SK-N-SH (cell line): ENCODE measurements around the gene FRAS1.

ENCODE experiments used
- FOXM1 ChIP-seq: IDR thresholded peaks from 2 replicates; pipeline ENCODE4 v1.4.0; 2012; ENCODE audit warnings: low read depth, mild to moderate bottlenecking
- GABPA ChIP-seq: IDR thresholded peaks from 2 replicates; pipeline ENCODE4 v1.4.0; 2012; ENCODE audit warnings: low read depth, mild to moderate bottlenecking
- JUND ChIP-seq: IDR thresholded peaks from 2 replicates; pipeline ENCODE4 v1.4.0; 2012
- POLR2AphosphoS5 ChIP-seq: IDR thresholded peaks from 2 replicates; pipeline ENCODE4 v1.6.1; 2012; ENCODE audit warnings: low read depth, low read length
- RFX5 ChIP-seq: IDR thresholded peaks from 2 replicates; pipeline ENCODE4 v1.6.1; 2012; ENCODE audit warnings: mild to moderate bottlenecking, improper control_type of control experiment, low read length
- RXRA ChIP-seq: IDR thresholded peaks from 2 replicates; pipeline ENCODE4 v1.4.0; 2012; ENCODE audit warnings: low read depth, mild to moderate bottlenecking, borderline replicate concordance
- TCF12 ChIP-seq: IDR thresholded peaks from 2 replicates; pipeline ENCODE4 v1.4.0; 2012
- TF ChIP-seq, protein P1 (sequence below): fragments of 200-600 bp; sonication (generic); IDR thresholded peaks from 2 replicates; pipeline ENCODE4 v1.6.1; 2017; ENCODE audit warnings: antibody characterized with exemption, mild to moderate bottlenecking, moderate library complexity

DNA sequence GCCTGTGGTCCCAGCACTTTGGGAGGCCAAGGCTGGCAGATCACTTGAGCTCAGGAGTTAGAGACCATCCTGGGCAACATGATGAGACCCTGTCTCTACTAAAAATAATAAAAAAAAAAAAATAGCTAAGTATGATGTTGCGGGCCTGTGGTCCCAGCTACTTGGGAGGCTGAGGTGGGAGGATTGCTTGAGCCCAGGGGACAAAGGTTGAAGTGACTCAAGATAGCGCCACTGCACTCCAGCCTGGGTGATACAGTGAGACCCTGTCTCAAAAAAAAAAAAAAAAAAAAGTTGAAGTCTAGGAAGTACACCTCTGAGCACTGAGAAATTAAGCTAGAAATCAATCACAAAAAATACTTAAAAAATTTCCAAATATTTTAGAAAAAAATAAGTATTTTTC, 86.5 kb downstream of the FRAS1 start:
- TF ChIP-seq, protein P1, sequence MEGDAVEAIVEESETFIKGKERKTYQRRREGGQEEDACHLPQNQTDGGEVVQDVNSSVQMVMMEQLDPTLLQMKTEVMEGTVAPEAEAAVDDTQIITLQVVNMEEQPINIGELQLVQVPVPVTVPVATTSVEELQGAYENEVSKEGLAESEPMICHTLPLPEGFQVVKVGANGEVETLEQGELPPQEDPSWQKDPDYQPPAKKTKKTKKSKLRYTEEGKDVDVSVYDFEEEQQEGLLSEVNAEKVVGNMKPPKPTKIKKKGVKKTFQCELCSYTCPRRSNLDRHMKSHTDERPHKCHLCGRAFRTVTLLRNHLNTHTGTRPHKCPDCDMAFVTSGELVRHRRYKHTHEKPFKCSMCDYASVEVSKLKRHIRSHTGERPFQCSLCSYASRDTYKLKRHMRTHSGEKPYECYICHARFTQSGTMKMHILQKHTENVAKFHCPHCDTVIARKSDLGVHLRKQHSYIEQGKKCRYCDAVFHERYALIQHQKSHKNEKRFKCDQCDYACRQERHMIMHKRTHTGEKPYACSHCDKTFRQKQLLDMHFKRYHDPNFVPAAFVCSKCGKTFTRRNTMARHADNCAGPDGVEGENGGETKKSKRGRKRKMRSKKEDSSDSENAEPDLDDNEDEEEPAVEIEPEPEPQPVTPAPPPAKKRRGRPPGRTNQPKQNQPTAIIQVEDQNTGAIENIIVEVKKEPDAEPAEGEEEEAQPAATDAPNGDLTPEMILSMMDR, result no peak
- TF ChIP-seq RFX5 (no peak), POLR2AphosphoS5 (no peak), FOXM1 (no peak), GABPA (no peak), RXRA (no peak), JUND (no peak), TCF12 (no peak)
